SK-N-SH (cell line): ENCODE measurements around the gene ACBD6. TPM values are rescaled to one million over a fixed set of nuclear protein-coding genes. Genes with fewer than 3 reads are reported as not detected.

Experiments used
- CTCF ChIA-PET: fragments of 300-600, 350-600 bp; formaldehyde crosslinking; extraction: SDS; loops from one replicate; lab custom pipeline; 2021; lab: Yijun Ruan, JAX
- POLR2A ChIA-PET: fragments of 350-600 bp; sonication (Branson Sonifier 250); formaldehyde crosslinking; extraction: SDS; loops from one replicate; lab custom pipeline; 2020; ENCODE audit warnings: antibody characterized with exemption, inconsistent platforms; lab: Yijun Ruan, JAX
- DNase-seq: peaks from one replicate; pipeline ENCODE4 v3.0.0; 2012
- H2AFZ ChIP-seq: fragments of 200-600 bp; sonication (generic); 2 replicates; pipeline ENCODE4 v1.8.1; 2016; ENCODE audit warnings: antibody characterized with exemption, mild to moderate bottlenecking, low read depth
- H3F3A ChIP-seq: fragments of 200-600 bp; sonication (generic); replicated peaks from 2 replicates; pipeline ENCODE3; 2016; ENCODE audit warnings: antibody characterized with exemption, mild to moderate bottlenecking; ENCODE audit not compliant: insufficient read depth
- H3K27ac ChIP-seq, 2 experiments: fragments of 200-500 bp in 1 of 2; fragments of 200-600 bp in 1 of 2; sonication (Bioruptor generic) in 1 of 2; sonication (generic), shearing (Covaris generic) in 1 of 2; 2 replicates each; pipeline versions ENCODE4 v1.5.1 to v1.6.1; 2014 to 2016; ENCODE audit warnings: low read depth in 2 of 2, inconsistent platforms in 1 of 2, low read length in 1 of 2, mild to moderate bottlenecking in 1 of 2, mixed read lengths in 1 of 2
- H3K27me3 ChIP-seq: fragments of 200-600 bp; sonication (generic), shearing (Covaris generic); 2 replicates; pipeline ENCODE4 v1.6.1; 2016; ENCODE audit warnings: mixed run types; ENCODE audit not compliant: insufficient read depth
- H3K36me3 ChIP-seq, 2 experiments: fragments of 200-500 bp in 1 of 2; fragments of 200-600 bp in 1 of 2; sonication (Bioruptor generic) in 1 of 2; sonication (generic) in 1 of 2; replicated peaks in 1 of 2; 2 replicates each; pipeline versions ENCODE3 to v1.5.1; 2014 to 2016; ENCODE audit warnings: low read length in 1 of 2, mild to moderate bottlenecking in 1 of 2; ENCODE audit not compliant: insufficient read depth in 2 of 2, control insufficient read depth in 1 of 2
- H3K4me1 ChIP-seq, 2 experiments: fragments of 200-500 bp in 1 of 2; fragments of 200-600 bp in 1 of 2; sonication (Bioruptor generic) in 1 of 2; sonication (generic), shearing (Covaris generic) in 1 of 2; 2 replicates each; pipeline versions ENCODE4 v1.5.1 to v1.6.1; 2014 to 2016; ENCODE audit warnings: low read depth in 1 of 2, low read length in 1 of 2, mixed run types in 1 of 2; ENCODE audit not compliant: insufficient read depth in 2 of 2, control insufficient read depth in 1 of 2
- H3K4me2 ChIP-seq: fragments of 200-600 bp; sonication (generic), shearing (Covaris generic); 2 replicates; pipeline ENCODE4 v1.6.1; 2017; ENCODE audit warnings: mixed run types
- H3K4me3 ChIP-seq, 2 experiments: fragments of 200-500 bp in 1 of 2; fragments of 200-600 bp in 1 of 2; sonication (Bioruptor generic) in 1 of 2; sonication (generic), shearing (Covaris generic) in 1 of 2; 2 replicates each; pipeline versions ENCODE4 v1.5.1 to v1.8.1; 2014 to 2016; ENCODE audit warnings: low read depth in 2 of 2, inconsistent platforms in 1 of 2, low read length in 1 of 2, mild to moderate bottlenecking in 1 of 2, mixed read lengths in 1 of 2, moderate library complexity in 1 of 2
- H3K79me2 ChIP-seq: fragments of 200-600 bp; sonication (generic); 2 replicates; pipeline ENCODE4 v1.8.1; 2017; ENCODE audit warnings: mild to moderate bottlenecking; ENCODE audit not compliant: insufficient read depth
- H3K9ac ChIP-seq: fragments of 200-600 bp; sonication (generic); 2 replicates; pipeline ENCODE4 v1.6.1; 2017; ENCODE audit warnings: mixed run types
- H3K9me2 ChIP-seq: fragments of 200-600 bp; sonication (generic); 2 replicates; pipeline ENCODE4 v1.6.1; 2017; ENCODE audit warnings: mixed run types
- H3K9me3 ChIP-seq: fragments of 200-600 bp; sonication (generic); 2 replicates; pipeline ENCODE4 v1.6.1; 2017; ENCODE audit warnings: mixed run types, mild to moderate bottlenecking, moderate library complexity
- H4K20me1 ChIP-seq: fragments of 200-600 bp; sonication (generic); 2 replicates; pipeline ENCODE4 v1.6.1; 2017; ENCODE audit warnings: mild to moderate bottlenecking, mixed run types; ENCODE audit not compliant: insufficient read depth
- CHD2 ChIP-seq: fragments of 150-350 bp; IDR thresholded peaks from 2 replicates; pipeline ENCODE4 v1.6.1; 2018; ENCODE audit warnings: low read length; ENCODE audit not compliant: partially characterized antibody
- ELF1 ChIP-seq: IDR thresholded peaks from 2 replicates; pipeline ENCODE4 v1.4.0; 2012
- EP300 ChIP-seq, 2 experiments: IDR thresholded peaks; 2 replicates each; pipeline versions ENCODE4 v1.4.0 to v1.6.1; 2012; ENCODE audit warnings: borderline replicate concordance in 1 of 2, low read depth in 1 of 2, low read length in 1 of 2
- EZH2phosphoT487 ChIP-seq: fragments of 200-600 bp; sonication (generic); IDR thresholded peaks from 2 replicates; pipeline ENCODE4 v1.6.1; 2017; ENCODE audit warnings: low read depth, mixed run types, mild to moderate bottlenecking, antibody characterized with exemption, moderate library complexity, borderline replicate concordance
- FOSL2 ChIP-seq: IDR thresholded peaks from 2 replicates; pipeline ENCODE4 v1.4.0; 2012; ENCODE audit warnings: low read depth, mild to moderate bottlenecking, moderate library complexity, borderline replicate concordance
- FOXJ3 ChIP-seq: sonication (generic); formaldehyde crosslinking; IDR thresholded peaks from 2 replicates; pipeline ENCODE4 v1.5.1; 2020; ENCODE audit warnings: mild to moderate bottlenecking, missing genetic modification reagents
- FOXM1 ChIP-seq: IDR thresholded peaks from 2 replicates; pipeline ENCODE4 v1.4.0; 2012; ENCODE audit warnings: low read depth, mild to moderate bottlenecking
- GABPA ChIP-seq: IDR thresholded peaks from 2 replicates; pipeline ENCODE4 v1.4.0; 2012; ENCODE audit warnings: low read depth, mild to moderate bottlenecking
- GATA2 ChIP-seq: sonication (generic); formaldehyde crosslinking; IDR thresholded peaks from 2 replicates; pipeline ENCODE4 v1.5.0; 2020; ENCODE audit warnings: mild to moderate bottlenecking, missing genetic modification reagents
- IRF3 ChIP-seq: fragments of 150-350 bp; IDR thresholded peaks from 2 replicates; pipeline ENCODE4 v1.6.1; 2016; ENCODE audit warnings: mild to moderate bottlenecking, low read depth, low read length
- JUND ChIP-seq: IDR thresholded peaks from 2 replicates; pipeline ENCODE4 v1.4.0; 2012
- MXI1 ChIP-seq: IDR thresholded peaks from 2 replicates; pipeline ENCODE4 v1.6.1; 2012; ENCODE audit warnings: mild to moderate bottlenecking, low read depth, low read length, improper control_type of control experiment
- NRF1 ChIP-seq: IDR thresholded peaks from 2 replicates; pipeline ENCODE4 v1.6.1; 2012; ENCODE audit warnings: low read depth, mild to moderate bottlenecking, low read length
- RFX5 ChIP-seq: IDR thresholded peaks from 2 replicates; pipeline ENCODE4 v1.6.1; 2012; ENCODE audit warnings: mild to moderate bottlenecking, improper control_type of control experiment, low read length
- RXRA ChIP-seq: IDR thresholded peaks from 2 replicates; pipeline ENCODE4 v1.4.0; 2012; ENCODE audit warnings: low read depth, mild to moderate bottlenecking, borderline replicate concordance
- SIN3A ChIP-seq: IDR thresholded peaks from 2 replicates; pipeline ENCODE4 v1.6.1; 2012; ENCODE audit warnings: low read depth, mild to moderate bottlenecking, low read length, moderate library complexity, borderline replicate concordance
- SMC3 ChIP-seq: IDR thresholded peaks from 2 replicates; pipeline ENCODE4 v1.6.1; 2012; ENCODE audit warnings: low read depth, low read length, improper control_type of control experiment
- TAF1 ChIP-seq: IDR thresholded peaks from 2 replicates; pipeline ENCODE4 v1.6.1; 2012; ENCODE audit warnings: low read depth, mild to moderate bottlenecking, low read length, moderate library complexity, borderline replicate concordance
- TCF12 ChIP-seq: IDR thresholded peaks from 2 replicates; pipeline ENCODE4 v1.4.0; 2012
- YY1 ChIP-seq: IDR thresholded peaks from 2 replicates; pipeline ENCODE4 v1.4.0; 2012; ENCODE audit warnings: low read depth, mild to moderate bottlenecking
- WGBS: methylation state at CpG from one replicate; pipeline ENCODE4 v1.1.6; 2017; ENCODE audit warnings: low lambda C conversion rate; 5-methylcytosine and 5-hydroxymethylcytosine counted together
- polyA plus RNA-seq, 3 experiments: library from polyadenylated mRNA; depleted of rRNA; stranded (reverse); fragments of >200 nt; gene quantifications; 2 replicates each; pipeline ENCODE4 v1.2.3, GENCODE V29; 2012
- TF ChIP-seq, protein P1 (sequence below): fragments of 200-600 bp; sonication (generic); IDR thresholded peaks from 2 replicates; pipeline ENCODE4 v1.6.1; 2017; ENCODE audit warnings: antibody characterized with exemption, mild to moderate bottlenecking, moderate library complexity
- TF ChIP-seq, protein P2 (sequence below): IDR thresholded peaks from 2 replicates; pipeline ENCODE4 v1.4.0; 2012; ENCODE audit warnings: low read depth, borderline replicate concordance
- TF ChIP-seq, protein P3 (sequence below): IDR thresholded peaks from 2 replicates; pipeline ENCODE4; 2012
- TF ChIP-seq, protein P4 (sequence below): fragments of 150-350 bp; IDR thresholded peaks from 2 replicates; pipeline ENCODE4 v1.6.1; 2017; ENCODE audit warnings: antibody characterized with exemption, low read length, low read depth, borderline replicate concordance

ACBD6 gene
- polyA plus RNA-seq, 1 of the 3 experiments (the other 2 are of a cell fraction) = 60.9 TPM

- peaks cover 10 to 11% of the 10 kb centered on the region in 2 experiments for H3K4me1 ChIP-seq
- peaks cover 51% of the 10 kb centered on the region for H3K79me2 ChIP-seq
- H3K9me3 ChIP-seq = no peaks in the 10 kb centered on the region
- H4K20me1 ChIP-seq = no peaks in the 10 kb centered on the region
- peaks cover 15% of the 10 kb centered on the region for H3F3A ChIP-seq
- H3K27ac ChIP-seq = peak overlapping the region; percentile 86 to 97
- H3K9me2 ChIP-seq = peaks cover 5% of the 10 kb centered on the region; the same call in 1 of the 2 replicates
- 3% methylated on average over 14 of the region's 18 CpGs for WGBS
- H2AFZ ChIP-seq = peak overlapping the region; percentile 95; the same call in 1 of the 2 replicates
- DNase-seq = no peak
- CTCF ChIA-PET = interaction anchor here (0.7 to 4.7 kb wide), 10 partner anchors 9 to 361 kb away, joined by 3 to 28 read pairs (median 4); no protein-coding TSS in a partner anchor
- POLR2A ChIA-PET = interaction anchor here (0.6 to 2.2 kb wide), 11 partner anchors 9 to 620 kb away, joined by 3 to 10 read pairs (median 4); partner anchors contain the start of genes TOR1AIP1 and XPR1
- H3K4me2 ChIP-seq = peak overlapping the region; percentile 85
- peak overlapping the region; percentile 87 for H3K9ac ChIP-seq
- H3K4me3 ChIP-seq = peak overlapping the region; percentile 71 to 80
- H3K27me3 ChIP-seq = no peaks in the 10 kb centered on the region
- H3K36me3 ChIP-seq = peaks cover 16 to 21% of the 10 kb centered on the region in 2 experiments
- no peak for TF ChIP-seq FOXM1
- TF ChIP-seq, protein P1, sequence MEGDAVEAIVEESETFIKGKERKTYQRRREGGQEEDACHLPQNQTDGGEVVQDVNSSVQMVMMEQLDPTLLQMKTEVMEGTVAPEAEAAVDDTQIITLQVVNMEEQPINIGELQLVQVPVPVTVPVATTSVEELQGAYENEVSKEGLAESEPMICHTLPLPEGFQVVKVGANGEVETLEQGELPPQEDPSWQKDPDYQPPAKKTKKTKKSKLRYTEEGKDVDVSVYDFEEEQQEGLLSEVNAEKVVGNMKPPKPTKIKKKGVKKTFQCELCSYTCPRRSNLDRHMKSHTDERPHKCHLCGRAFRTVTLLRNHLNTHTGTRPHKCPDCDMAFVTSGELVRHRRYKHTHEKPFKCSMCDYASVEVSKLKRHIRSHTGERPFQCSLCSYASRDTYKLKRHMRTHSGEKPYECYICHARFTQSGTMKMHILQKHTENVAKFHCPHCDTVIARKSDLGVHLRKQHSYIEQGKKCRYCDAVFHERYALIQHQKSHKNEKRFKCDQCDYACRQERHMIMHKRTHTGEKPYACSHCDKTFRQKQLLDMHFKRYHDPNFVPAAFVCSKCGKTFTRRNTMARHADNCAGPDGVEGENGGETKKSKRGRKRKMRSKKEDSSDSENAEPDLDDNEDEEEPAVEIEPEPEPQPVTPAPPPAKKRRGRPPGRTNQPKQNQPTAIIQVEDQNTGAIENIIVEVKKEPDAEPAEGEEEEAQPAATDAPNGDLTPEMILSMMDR = 0 out of 2 replicates have a peak, but pooled peaks have one; percentile 6
- TF ChIP-seq, protein P2, sequence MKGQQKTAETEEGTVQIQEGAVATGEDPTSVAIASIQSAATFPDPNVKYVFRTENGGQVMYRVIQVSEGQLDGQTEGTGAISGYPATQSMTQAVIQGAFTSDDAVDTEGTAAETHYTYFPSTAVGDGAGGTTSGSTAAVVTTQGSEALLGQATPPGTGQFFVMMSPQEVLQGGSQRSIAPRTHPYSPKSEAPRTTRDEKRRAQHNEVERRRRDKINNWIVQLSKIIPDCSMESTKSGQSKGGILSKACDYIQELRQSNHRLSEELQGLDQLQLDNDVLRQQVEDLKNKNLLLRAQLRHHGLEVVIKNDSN = no peak
- 0 out of 2 replicates have a peak, but pooled peaks have one; percentile 13 for TF ChIP-seq SIN3A
- no peak for TF ChIP-seq EP300 (IDR thresholded peaks at IDR 0.05; ENCODE audit: borderline replicate concordance in 1 of 2, low read depth in 1 of 2, low read length in 1 of 2)
- TF ChIP-seq, protein P3, sequence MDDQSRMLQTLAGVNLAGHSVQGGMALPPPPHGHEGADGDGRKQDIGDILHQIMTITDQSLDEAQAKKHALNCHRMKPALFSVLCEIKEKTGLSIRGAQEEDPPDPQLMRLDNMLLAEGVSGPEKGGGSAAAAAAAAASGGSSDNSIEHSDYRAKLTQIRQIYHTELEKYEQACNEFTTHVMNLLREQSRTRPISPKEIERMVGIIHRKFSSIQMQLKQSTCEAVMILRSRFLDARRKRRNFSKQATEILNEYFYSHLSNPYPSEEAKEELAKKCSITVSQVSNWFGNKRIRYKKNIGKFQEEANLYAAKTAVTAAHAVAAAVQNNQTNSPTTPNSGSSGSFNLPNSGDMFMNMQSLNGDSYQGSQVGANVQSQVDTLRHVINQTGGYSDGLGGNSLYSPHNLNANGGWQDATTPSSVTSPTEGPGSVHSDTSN = no peak
- 0 out of 2 replicates have a peak, but pooled peaks have one; percentile 28 for TF ChIP-seq YY1
- no peak for TF ChIP-seq MXI1
- no peak for TF ChIP-seq CHD2
- TF ChIP-seq SMC3 = no peak
- TF ChIP-seq ELF1 = no peak
- TF ChIP-seq, protein P4, sequence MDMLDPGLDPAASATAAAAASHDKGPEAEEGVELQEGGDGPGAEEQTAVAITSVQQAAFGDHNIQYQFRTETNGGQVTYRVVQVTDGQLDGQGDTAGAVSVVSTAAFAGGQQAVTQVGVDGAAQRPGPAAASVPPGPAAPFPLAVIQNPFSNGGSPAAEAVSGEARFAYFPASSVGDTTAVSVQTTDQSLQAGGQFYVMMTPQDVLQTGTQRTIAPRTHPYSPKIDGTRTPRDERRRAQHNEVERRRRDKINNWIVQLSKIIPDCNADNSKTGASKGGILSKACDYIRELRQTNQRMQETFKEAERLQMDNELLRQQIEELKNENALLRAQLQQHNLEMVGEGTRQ = no peak
- no peak for TF ChIP-seq IRF3
- TF ChIP-seq FOXJ3 = no peak; the same call in 1 of the 2 replicates
- TF ChIP-seq RXRA = no peak
- no peak for TF ChIP-seq JUND
- TF ChIP-seq GATA2 (CRISPR knock-in tag) = no peak
- TF ChIP-seq GABPA = 0 out of 2 replicates have a peak, but pooled peaks have one; percentile 2
- no peak for TF ChIP-seq RFX5
- no peak for TF ChIP-seq EZH2phosphoT487
- TF ChIP-seq TAF1 = no peak
- no peak for TF ChIP-seq TCF12
- no peak for TF ChIP-seq NRF1
- no peak for TF ChIP-seq FOSL2
Measured at GRCh38 chr1:180501865-180502360, 464 bp downstream of the ACBD6 start.
